Measurements from ENCODE around the gene THRB. TPM values are rescaled to one million over a fixed set of nuclear protein-coding genes. Genes with fewer than 3 reads are reported as not detected.

Gene THRB
- total RNA-seq, 1 donor from 2014 or later, result not detected

DNA sequence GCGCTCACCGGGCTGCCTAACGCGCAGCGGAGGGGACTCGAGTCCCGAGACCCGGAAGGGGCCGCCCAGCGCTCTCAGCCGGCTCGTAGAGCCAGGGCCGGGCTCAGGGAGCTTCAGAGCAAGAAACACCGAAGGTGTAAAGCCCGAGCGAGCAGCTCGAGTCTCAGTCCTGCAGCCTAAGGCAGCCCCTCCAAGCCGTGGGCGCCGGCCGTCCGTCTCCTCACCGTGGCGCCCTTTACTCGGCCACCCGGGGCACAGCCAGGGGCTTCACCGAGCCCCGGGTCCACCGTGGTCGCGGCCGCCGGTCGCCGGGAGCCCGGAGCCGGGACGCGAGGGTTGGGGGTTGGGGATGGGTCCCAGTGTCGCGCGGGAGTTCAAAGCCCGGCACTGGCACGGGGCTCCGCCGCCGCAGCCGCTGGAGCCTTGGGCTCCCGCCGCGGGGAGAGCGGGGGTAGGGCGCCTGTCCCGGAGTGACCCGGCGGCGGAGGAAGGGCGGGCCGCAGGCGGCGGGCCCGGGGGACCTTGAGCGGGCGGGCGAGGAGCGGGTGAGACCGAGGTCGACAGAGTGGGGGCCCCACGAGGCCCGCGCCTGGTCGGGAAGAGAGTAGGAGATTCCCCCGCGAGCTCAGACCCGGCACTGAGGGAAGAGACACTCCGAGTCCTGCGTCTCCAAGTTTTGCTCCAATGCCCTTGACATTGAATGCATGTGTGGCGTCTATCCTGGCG, 26.9 kb upstream of the THRB start:
- no peaks in the 10 kb centered on the region for H3K4me1 Mint-ChIP-seq
- DNase-seq, result no peak
- no peak overlapping the region for H3K4me3 Mint-ChIP-seq
- no peaks in the 10 kb centered on the region for H3K36me3 Mint-ChIP-seq (ENCODE audit: low read depth)
- H3K9me3 Mint-ChIP-seq, result no peaks in the 10 kb centered on the region
- no peak overlapping the region for H3K27ac Mint-ChIP-seq
- H3K27me3 Mint-ChIP-seq, result peaks cover 42% of the 10 kb centered on the region
- intact Hi-C loops (cut with micrococcal nuclease), result no loop called here

GRCh38 chr3:24520976-24521419, 26.3 kb upstream of the THRB start:
- H3K9me3 Mint-ChIP-seq, result no peaks in the 10 kb centered on the region
- intact Hi-C loops (cut with micrococcal nuclease), result no loop called here
- H3K27me3 Mint-ChIP-seq, result peaks cover 42% of the 10 kb centered on the region
- no peak for DNase-seq
- no peak overlapping the region for H3K27ac Mint-ChIP-seq
- H3K4me3 Mint-ChIP-seq, result no peak overlapping the region
- no peaks in the 10 kb centered on the region for H3K4me1 Mint-ChIP-seq
- no peaks in the 10 kb centered on the region for H3K36me3 Mint-ChIP-seq (ENCODE audit: low read depth)

DNA sequence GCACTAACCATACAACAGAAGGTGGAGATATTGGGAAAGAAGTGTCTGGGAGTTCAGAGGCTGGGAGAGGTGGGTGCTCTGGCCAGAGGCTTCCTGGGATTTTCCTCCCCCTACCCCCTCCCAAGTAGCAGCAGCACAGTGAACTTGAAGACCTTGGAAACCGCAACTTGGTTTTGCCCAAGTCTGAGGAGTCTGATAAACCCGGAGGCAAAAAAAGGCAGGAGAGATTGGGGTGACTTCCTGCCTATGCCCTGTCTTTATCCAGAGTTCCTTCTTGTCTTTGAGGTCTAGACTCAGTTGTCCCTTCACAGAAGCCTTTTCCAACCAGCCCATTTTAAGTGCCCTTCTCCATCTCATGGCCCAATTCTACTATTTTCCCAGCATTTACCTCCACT, 25.4 kb upstream of the THRB start:
- Mint-ChIP-seq H3K4me1 (no peaks in the 10 kb centered on the region), H3K4me3 (no peak overlapping the region), H3K27me3 (peaks cover 42% of the 10 kb centered on the region), H3K27ac (no peak overlapping the region), H3K36me3 (ENCODE audit: low read depth) (no peaks in the 10 kb centered on the region), H3K9me3 (no peaks in the 10 kb centered on the region)
- intact Hi-C loops (cut with micrococcal nuclease), result no loop called here
- DNase-seq, result no peak

DNA sequence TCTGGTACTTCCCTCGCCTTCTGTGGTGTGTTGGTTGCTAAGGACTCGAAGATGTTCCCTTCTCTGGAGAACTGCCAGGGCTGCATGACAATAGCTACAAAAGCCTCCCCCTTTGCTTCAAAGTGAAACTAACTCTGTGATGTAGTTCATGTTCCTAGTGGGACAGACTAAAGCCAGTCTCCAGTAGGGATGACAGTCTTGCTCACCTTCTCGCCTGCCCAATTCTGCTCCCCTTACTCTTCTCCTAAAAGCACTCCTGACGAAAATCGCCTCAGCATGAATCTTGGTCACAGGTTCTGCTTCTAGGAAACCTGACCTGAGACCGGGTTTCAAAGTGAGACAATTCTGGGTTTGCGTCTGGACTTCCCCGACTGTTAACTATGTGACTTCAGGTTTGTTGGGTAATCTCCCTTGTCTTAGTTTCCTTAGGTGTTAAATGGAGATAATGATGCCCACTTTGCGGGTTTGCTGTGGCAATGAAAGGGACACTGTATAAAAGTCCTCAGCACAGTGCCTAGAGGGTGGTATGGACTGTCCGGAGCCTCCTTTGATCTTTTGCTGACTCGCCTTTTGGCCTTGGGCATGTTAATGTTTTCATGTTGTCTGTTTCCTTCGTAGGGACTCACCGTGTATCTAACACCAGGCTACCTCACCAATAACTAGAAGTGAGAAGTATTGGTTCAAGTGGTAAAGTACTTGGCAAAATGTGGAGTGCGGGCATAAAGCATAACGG, 24.9 kb upstream of the THRB start:
- H3K4me1 Mint-ChIP-seq, result no peaks in the 10 kb centered on the region
- no peak overlapping the region for H3K27ac Mint-ChIP-seq
- no peaks in the 10 kb centered on the region for H3K9me3 Mint-ChIP-seq
- no peak overlapping the region for H3K4me3 Mint-ChIP-seq
- no peaks in the 10 kb centered on the region for H3K36me3 Mint-ChIP-seq (ENCODE audit: low read depth)
- intact Hi-C loops (cut with micrococcal nuclease), result no loop called here
- DNase-seq, result no peak
- peaks cover 42% of the 10 kb centered on the region for H3K27me3 Mint-ChIP-seq

GRCh38 chr3:24518990-24519367, 24.3 kb upstream of the THRB start:
- H3K27ac Mint-ChIP-seq, result no peak overlapping the region
- H3K9me3 Mint-ChIP-seq, result no peaks in the 10 kb centered on the region
- H3K4me1 Mint-ChIP-seq, result no peaks in the 10 kb centered on the region
- intact Hi-C loops (cut with micrococcal nuclease), result no loop called here
- no peak for DNase-seq
- no peaks in the 10 kb centered on the region for H3K36me3 Mint-ChIP-seq (ENCODE audit: low read depth)
- H3K27me3 Mint-ChIP-seq, result peaks cover 38% of the 10 kb centered on the region
- H3K4me3 Mint-ChIP-seq, result no peak overlapping the region

DNA sequence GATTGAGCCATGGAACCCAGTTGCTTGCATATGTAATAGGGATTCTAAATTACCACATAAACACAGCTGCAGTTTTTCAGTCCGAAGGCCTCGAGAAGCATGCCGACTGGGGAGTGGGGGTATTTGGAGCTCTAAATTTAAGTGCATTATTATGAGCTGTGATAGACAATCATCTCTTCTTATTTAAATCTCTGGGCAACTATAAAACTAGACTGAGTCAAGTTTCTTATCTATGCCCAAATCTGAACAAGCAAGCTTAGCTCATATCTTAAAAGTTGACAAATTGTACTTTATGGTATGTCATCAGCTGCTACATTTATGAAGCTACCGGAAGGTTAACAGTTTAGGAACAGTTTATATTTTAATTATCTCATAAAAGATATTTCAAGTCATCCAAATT, 19.5 kb upstream of the THRB start:
- Mint-ChIP-seq H3K27me3 (peaks cover under 1% of the 10 kb centered on the region), H3K4me1 (no peaks in the 10 kb centered on the region), H3K36me3 (ENCODE audit: low read depth) (no peaks in the 10 kb centered on the region), H3K4me3 (no peak overlapping the region), H3K9me3 (no peaks in the 10 kb centered on the region), H3K27ac (no peak overlapping the region)
- intact Hi-C loops (cut with micrococcal nuclease), result no loop called here
- DNase-seq, result no peak

- H3K27ac Mint-ChIP-seq, result no peak overlapping the region
- no peaks in the 10 kb centered on the region for H3K4me1 Mint-ChIP-seq
- no peak overlapping the region for H3K4me3 Mint-ChIP-seq
- H3K36me3 Mint-ChIP-seq (ENCODE audit: low read depth), result no peaks in the 10 kb centered on the region
- no peaks in the 10 kb centered on the region for H3K27me3 Mint-ChIP-seq
- no peak for DNase-seq
- H3K9me3 Mint-ChIP-seq, result no peaks in the 10 kb centered on the region
- intact Hi-C loops (cut with micrococcal nuclease), result no loop called here
Measured at GRCh38 chr3:24513463-24513862, 18.8 kb upstream of the THRB start.

- H3K9me3 Mint-ChIP-seq, result no peaks in the 10 kb centered on the region
- H3K4me3 Mint-ChIP-seq, result no peak overlapping the region
- H3K36me3 Mint-ChIP-seq (ENCODE audit: low read depth), result no peaks in the 10 kb centered on the region
- no peak overlapping the region for H3K27ac Mint-ChIP-seq
- no peak for DNase-seq
- H3K4me1 Mint-ChIP-seq, result no peaks in the 10 kb centered on the region
- no peaks in the 10 kb centered on the region for H3K27me3 Mint-ChIP-seq
- intact Hi-C loops (cut with micrococcal nuclease), result no loop called here
Measured at GRCh38 chr3:24512564-24513197, 18.0 kb upstream of the THRB start.

DNA sequence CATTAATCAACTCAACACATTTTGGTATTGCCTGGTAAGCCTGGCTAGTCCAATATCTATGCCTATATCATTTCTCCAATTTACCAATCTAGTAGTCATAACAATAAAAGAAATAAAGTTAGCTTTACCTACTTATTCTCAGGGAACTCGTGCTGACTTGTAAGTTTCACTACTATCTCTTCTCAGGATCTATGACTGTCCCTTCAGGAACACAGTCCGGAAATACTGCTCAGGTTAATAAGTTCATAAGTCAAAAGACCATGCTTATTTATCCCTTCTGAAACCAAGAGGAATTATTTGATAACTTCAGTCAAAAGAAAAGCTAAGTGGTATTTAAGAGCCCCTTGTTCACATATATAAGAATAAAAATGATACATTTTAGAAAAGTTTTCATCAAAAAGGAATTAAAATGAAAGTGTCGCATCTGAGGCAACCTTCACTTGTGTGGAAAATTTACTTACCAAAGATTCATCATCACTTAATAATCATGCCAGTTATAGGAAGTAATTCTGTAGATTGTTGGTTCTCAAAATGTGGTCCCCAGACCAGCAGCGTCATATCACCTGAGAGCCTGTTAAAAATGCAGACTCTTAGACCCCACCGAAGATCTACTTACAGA, 15.5 kb upstream of the THRB start:
- intact Hi-C loops (cut with micrococcal nuclease), result no loop called here
- H3K9me3 Mint-ChIP-seq, result no peaks in the 10 kb centered on the region
- H3K27ac Mint-ChIP-seq, result no peak overlapping the region
- H3K27me3 Mint-ChIP-seq, result no peaks in the 10 kb centered on the region
- no peak for DNase-seq
- H3K4me3 Mint-ChIP-seq, result no peak overlapping the region
- no peaks in the 10 kb centered on the region for H3K4me1 Mint-ChIP-seq
- no peaks in the 10 kb centered on the region for H3K36me3 Mint-ChIP-seq (ENCODE audit: low read depth)

GRCh38 chr3:24508423-24508839, 13.8 kb upstream of the THRB start:
- H3K36me3 Mint-ChIP-seq (ENCODE audit: low read depth), result no peaks in the 10 kb centered on the region
- no peaks in the 10 kb centered on the region for H3K9me3 Mint-ChIP-seq
- no peaks in the 10 kb centered on the region for H3K4me1 Mint-ChIP-seq
- no peak for DNase-seq
- H3K27me3 Mint-ChIP-seq, result no peaks in the 10 kb centered on the region
- intact Hi-C loops (cut with micrococcal nuclease), result no loop called here
- no peak overlapping the region for H3K27ac Mint-ChIP-seq
- H3K4me3 Mint-ChIP-seq, result no peak overlapping the region

GRCh38 chr3:24507776-24508422, 13.2 kb upstream of the THRB start:
- H3K9me3 Mint-ChIP-seq, result no peaks in the 10 kb centered on the region
- intact Hi-C loops (cut with micrococcal nuclease), result no loop called here
- H3K27me3 Mint-ChIP-seq, result no peaks in the 10 kb centered on the region
- no peak for DNase-seq
- H3K36me3 Mint-ChIP-seq (ENCODE audit: low read depth), result no peaks in the 10 kb centered on the region
- no peak overlapping the region for H3K27ac Mint-ChIP-seq
- H3K4me3 Mint-ChIP-seq, result no peak overlapping the region
- H3K4me1 Mint-ChIP-seq, result no peaks in the 10 kb centered on the region

DNA sequence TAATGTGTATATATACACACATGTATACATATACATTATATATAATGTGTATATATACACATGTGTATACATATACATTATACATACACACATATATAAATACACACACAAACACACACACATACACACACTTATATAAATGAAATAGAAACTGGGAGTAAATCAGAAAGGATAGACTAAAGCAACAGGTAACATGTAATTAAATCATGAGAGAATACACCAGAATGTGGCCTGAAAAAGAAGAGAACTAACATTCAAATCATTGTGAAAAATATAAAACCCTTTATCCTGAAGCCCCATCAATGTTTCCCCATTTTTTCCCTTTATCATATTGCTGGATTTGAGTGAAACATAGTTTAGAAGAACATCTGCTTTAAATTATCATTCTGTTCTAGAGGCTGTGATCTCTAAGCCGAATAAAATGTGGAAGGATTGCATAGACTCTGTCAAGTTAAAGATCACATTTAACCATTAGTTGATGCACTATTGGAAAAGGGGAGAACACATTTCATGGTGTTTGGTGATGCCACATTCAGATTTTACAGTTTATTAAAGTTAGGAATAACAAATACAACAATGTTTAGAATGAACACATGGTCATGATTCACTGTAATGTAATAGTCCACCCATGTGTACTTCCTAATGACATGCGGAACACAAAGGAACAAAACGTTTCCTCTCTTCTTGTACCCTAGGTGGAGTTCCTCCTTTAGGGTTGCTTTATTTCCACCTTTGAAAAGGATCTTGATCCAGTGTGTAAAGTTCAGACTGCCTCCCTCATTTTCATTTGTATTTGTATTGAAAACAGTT, 12.5 kb upstream of the THRB start:
- intact Hi-C loops (cut with micrococcal nuclease), result no loop called here

More for the DNA sequence above, 12.5 kb upstream of the THRB start:
- no peak overlapping the region for H3K4me3 Mint-ChIP-seq
- no peak for DNase-seq
- no peaks in the 10 kb centered on the region for H3K9me3 Mint-ChIP-seq
- H3K4me1 Mint-ChIP-seq, result no peaks in the 10 kb centered on the region
- H3K27ac Mint-ChIP-seq, result no peak overlapping the region
- no peaks in the 10 kb centered on the region for H3K27me3 Mint-ChIP-seq
- no peaks in the 10 kb centered on the region for H3K36me3 Mint-ChIP-seq (ENCODE audit: low read depth)

Data from activated CD4-positive, alpha-beta T cell treated with anti-CD3 and anti-CD28 coated beads, Interleukin-2, amount 10 ng/mL, durations not matched to agents 24 days and 14 days (primary cell).